K562 (cell line): ENCODE results near the gene PEX11B. TPM values are rescaled to one million over a fixed set of nuclear protein-coding genes. Genes with fewer than 3 reads are reported as not detected.

Experiments
- BRF2 ChIP-seq: IDR thresholded peaks from 3 replicates; pipeline ENCODE4 v1.6.1; 2011; ENCODE audit warnings: borderline replicate concordance, mild to moderate bottlenecking; ENCODE audit not compliant: insufficient read length, insufficient read depth
- E4F1 ChIP-seq: fragments of 250-450 bp; sonication (Bioruptor Pico); IDR thresholded peaks from 2 replicates; pipeline ENCODE4 v1.5.0; 2021; ENCODE audit warnings: mild to moderate bottlenecking, borderline replicate concordance
- HMG20A ChIP-seq: fragments of 450-650 bp; formaldehyde crosslinking; conservative IDR thresholded peaks from 2 replicates; pipeline ENCODE4 v1.4.0; 2020; ENCODE audit warnings: mild to moderate bottlenecking, mixed read lengths
- MAX ChIP-seq: sonication (generic); formaldehyde crosslinking; IDR thresholded peaks from 2 replicates; pipeline ENCODE4 v1.9.0; 2022; ENCODE audit warnings: mild to moderate bottlenecking, missing genetic modification reagents
- MEF2D ChIP-seq: conservative IDR thresholded peaks from 2 replicates; pipeline ENCODE4 v1.6.1; 2016; ENCODE audit warnings: low read depth, missing genetic modification characterization, missing compliant biosample characterization
- POLR2H ChIP-seq: IDR thresholded peaks from 2 replicates; pipeline ENCODE4 v1.6.1; 2016; ENCODE audit warnings: missing genetic modification characterization, low read depth, mild to moderate bottlenecking, control low read depth, missing compliant biosample characterization, moderate library complexity
- SETDB1 ChIP-seq: IDR thresholded peaks from one replicate; pipeline ENCODE4 v1.6.1; 2012; ENCODE audit warnings: low read length, control low read depth, inconsistent platforms
- ZBTB26 ChIP-seq: fragments of 450-650 bp; formaldehyde crosslinking; IDR thresholded peaks from 2 replicates; pipeline ENCODE4 v1.4.0; 2022; ENCODE audit warnings: missing genetic modification characterization
- ZNF197 ChIP-seq: fragments of 200-800 bp; sonication (Bioruptor generic); IDR thresholded peaks from 2 replicates; pipeline ENCODE4 v1.6.1; 2016; ENCODE audit warnings: low read depth, missing genetic modification characterization, missing compliant biosample characterization
- ZNF23 ChIP-seq: fragments of 250-450 bp; sonication (Bioruptor Pico); IDR thresholded peaks from 2 replicates; pipeline ENCODE4 v1.4.0; 2020; ENCODE audit warnings: mild to moderate bottlenecking
- ZNF507 ChIP-seq: conservative IDR thresholded peaks from 2 replicates; pipeline ENCODE4 v1.6.1; 2017; ENCODE audit warnings: missing genetic modification characterization, missing compliant biosample characterization
- ZNF77 ChIP-seq: fragments of 250-450 bp; sonication (Bioruptor Pico); IDR thresholded peaks from 2 replicates; pipeline ENCODE4 v1.5.0; 2020
- ZNF778 ChIP-seq: fragments of 450-650 bp; formaldehyde crosslinking; IDR thresholded peaks from 2 replicates; pipeline ENCODE4 v1.4.0; 2020; ENCODE audit warnings: mild to moderate bottlenecking, moderate library complexity
- polyA plus RNA-seq, 8 experiments: library from polyadenylated mRNA; depleted of rRNA in 4 of 8; stranded (reverse) in 5 of 8; unstranded in 3 of 8; fragments of >200 nt; fragmentation: Nextera tagmentation in 2 of 8; fragmentation: Illumina TruSeq in 1 of 8; extraction: Ambion mirVana in 2 of 8; extraction: Trizol in 1 of 8; gene quantifications; 2 replicates each; pipeline versions ENCODE4 v1.2.1 to v1.2.3, GENCODE V29; 2011 to 2014; ENCODE audit warnings: inconsistent platforms in 1 of 8, missing spikeins in 1 of 8
- total RNA-seq, 7 experiments: library from RNA; depleted of rRNA in 6 of 7; stranded (reverse); fragments of >200 nt in 6 of 7; fragmentation: Illumina TruSeq in 2 of 7; extraction: Trizol in 2 of 7; gene quantifications; 2 replicates each; pipeline versions ENCODE4 v1.2.1 to v1.2.3, GENCODE V29; 2011 to 2021; ENCODE audit warnings: low replicate concordance in 1 of 7

The PEX11B gene
- total and polyA plus RNA-seq, 9 of the 15 experiments (the other 6 are each of a cell fraction or from before 2014, with no cell fraction given) = 13.2 to 60.0 (median 21.7) TPM

GRCh38 chr1:145918144-145918991, at the start of gene PEX11B (continued):
- TF ChIP-seq E4F1 (CRISPR knock-in tag) = no peak
- no peak for TF ChIP-seq ZNF23 (CRISPR knock-in tag)
- TF ChIP-seq ZNF507 (tag) = no peak
- no peak for TF ChIP-seq ZNF77 (CRISPR knock-in tag)
- no peak for TF ChIP-seq SETDB1
- TF ChIP-seq MAX = no peak
- TF ChIP-seq ZNF778 (CRISPR knock-in tag) = no peak
- no peak for TF ChIP-seq ZBTB26 (CRISPR knock-in tag)
- TF ChIP-seq BRF2 = no peak
- TF ChIP-seq HMG20A (CRISPR knock-in tag) = no peak
- no peak for TF ChIP-seq MEF2D (tag)
- no peak for TF ChIP-seq ZNF197 (CRISPR knock-in tag)
- TF ChIP-seq POLR2H (tag) = no peak
